GM04503 (cell line): ENCODE results near the gene FKBP5.

Experiments used
- DNase-seq: peaks from one replicate; pipeline ENCODE4 v3.0.0-alpha.2; 2012; ENCODE audit warnings: low read depth

Gene FKBP5

GRCh38 chr6:35663447-35664235 lies 25.1 kb downstream of the FKBP5 start:
- no peak for DNase-seq

GRCh38 chr6:35662999-35663398 lies 25.7 kb downstream of the FKBP5 start:
- DNase-seq = no peak

DNA sequence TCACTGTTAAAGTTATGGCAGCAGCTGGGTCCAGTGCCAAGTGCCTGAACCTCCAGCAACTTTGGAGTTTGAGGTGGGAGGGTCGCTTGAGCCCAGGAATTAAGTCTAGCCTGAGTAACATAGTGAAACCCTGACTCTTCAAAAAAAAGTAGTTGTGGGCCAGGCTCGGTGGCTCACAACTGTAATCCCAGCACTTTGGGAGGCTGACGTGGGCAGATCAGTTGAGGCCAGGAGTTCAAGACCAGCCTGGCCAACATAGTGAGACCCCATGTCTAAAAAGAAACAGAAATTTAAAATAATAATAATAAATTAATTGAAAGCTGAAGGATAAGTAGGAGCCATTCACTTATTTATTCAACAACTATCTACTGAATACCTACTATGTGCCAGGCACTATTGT lies 33.8 kb downstream of the FKBP5 start:
- DNase-seq = no peak

GRCh38 chr6:35651244-35651643 lies 37.5 kb downstream of the FKBP5 start:
- DNase-seq = no peak

GRCh38 chr6:35650015-35650414 lies 38.7 kb downstream of the FKBP5 start:
- no peak for DNase-seq

DNA sequence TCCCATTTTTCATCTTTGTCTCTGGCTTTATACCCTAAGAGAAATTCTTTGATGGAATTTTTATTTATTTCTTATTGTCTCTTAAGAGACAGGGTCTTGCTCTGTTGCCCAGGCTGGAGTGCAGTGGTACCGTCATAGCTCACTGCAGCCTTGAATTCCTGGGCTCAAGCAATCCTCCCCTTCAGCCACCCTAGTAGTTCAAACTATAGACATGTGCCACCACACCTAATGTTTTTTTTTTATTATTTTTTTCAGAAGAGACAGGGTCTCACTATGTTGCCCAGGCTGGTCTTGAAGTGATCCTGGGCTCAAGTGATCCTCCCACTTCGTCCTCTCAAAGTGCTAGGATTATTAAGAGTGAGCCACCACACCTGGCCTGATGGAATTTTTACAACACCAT lies 40.5 kb downstream of the FKBP5 start:
- DNase-seq = no peak

- DNase-seq = no peak
Measured at GRCh38 chr6:35647400-35647799, 41.3 kb downstream of the FKBP5 start.

- DNase-seq = no peak
Measured at GRCh38 chr6:35643162-35643535, 45.6 kb downstream of the FKBP5 start.

DNA sequence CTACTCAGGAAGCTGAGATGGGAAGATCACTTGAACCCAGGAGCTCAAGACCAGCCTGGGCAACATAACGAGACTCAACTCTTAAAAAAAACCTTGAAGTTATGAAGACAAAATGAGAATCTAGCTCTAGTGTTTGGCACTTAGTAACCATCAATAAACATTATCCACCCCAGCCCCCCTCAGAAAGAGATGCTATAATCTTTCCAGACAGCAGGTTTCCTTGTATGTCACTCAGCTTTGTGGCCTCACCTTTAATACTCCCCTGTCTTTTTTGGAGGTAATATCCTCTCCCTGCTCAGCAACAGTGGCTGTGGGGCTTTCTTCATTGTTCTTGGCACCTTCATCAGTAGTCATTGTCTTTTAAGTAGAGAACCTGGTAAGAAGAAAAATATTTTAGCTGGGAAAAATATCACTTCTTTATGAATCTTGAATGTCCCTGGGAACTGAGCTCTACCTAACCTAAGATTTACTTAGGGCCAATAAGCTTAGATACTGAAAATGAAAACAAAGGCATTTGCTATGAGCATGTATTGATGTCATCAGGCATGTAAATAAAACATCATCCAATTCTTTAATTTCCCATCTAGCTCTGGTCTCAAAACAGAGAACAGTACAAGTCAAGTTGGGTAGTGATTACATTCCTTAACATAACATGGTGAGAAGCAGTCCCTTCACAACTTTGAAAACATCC lies 46.1 kb downstream of the FKBP5 start:
- DNase-seq = no peak

DNA sequence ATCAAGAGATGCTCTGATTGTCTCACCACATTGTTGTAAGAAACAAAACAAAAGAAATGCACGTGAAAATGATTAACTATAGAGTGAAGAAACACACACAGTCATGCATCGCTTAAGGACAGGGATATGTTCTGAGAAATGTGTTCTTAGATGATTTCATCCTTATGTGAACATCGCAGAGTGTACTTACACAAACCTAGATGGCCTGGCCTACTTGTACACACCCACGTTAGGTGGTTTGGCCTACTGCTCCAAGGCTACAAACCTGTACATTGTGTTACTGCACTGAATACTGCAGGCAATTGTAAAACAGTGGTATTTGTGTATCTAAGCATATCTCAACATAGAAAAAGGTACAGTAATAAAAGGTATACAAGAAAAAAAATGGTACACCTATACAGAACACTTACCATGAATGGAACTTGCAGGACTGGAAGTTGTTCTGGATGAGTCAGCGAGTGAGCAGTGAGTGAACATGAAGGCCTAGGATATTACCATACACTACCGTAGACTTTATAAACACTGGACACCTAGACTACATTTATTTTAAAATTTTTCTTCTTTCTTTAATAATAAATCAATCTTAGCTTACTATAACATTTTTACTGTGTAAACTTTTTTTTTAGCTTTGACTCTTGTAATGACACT lies 48.6 kb downstream of the FKBP5 start:
- no peak for DNase-seq

GRCh38 chr6:35638679-35639078 lies 50.0 kb downstream of the FKBP5 start:
- no peak for DNase-seq

DNA sequence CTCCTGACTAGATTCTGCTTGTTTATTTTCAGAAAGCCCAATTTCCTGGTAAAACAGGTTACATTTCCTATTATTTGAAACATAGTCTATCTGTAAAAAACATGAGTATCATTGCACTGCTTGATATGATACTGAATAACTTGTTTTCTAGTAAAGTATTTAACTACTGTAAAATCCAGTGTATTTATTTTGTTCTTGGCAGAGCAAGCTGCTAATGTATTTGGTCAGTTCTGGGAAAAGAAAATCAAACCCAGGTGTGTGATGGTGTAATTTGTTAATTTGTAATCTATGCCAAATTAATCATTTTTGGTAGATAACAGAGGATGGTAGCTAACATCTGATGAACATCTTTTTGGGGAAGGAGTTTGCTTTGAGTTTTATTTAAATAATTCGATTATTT lies 50.8 kb downstream of the FKBP5 start:
- DNase-seq = no peak

DNA sequence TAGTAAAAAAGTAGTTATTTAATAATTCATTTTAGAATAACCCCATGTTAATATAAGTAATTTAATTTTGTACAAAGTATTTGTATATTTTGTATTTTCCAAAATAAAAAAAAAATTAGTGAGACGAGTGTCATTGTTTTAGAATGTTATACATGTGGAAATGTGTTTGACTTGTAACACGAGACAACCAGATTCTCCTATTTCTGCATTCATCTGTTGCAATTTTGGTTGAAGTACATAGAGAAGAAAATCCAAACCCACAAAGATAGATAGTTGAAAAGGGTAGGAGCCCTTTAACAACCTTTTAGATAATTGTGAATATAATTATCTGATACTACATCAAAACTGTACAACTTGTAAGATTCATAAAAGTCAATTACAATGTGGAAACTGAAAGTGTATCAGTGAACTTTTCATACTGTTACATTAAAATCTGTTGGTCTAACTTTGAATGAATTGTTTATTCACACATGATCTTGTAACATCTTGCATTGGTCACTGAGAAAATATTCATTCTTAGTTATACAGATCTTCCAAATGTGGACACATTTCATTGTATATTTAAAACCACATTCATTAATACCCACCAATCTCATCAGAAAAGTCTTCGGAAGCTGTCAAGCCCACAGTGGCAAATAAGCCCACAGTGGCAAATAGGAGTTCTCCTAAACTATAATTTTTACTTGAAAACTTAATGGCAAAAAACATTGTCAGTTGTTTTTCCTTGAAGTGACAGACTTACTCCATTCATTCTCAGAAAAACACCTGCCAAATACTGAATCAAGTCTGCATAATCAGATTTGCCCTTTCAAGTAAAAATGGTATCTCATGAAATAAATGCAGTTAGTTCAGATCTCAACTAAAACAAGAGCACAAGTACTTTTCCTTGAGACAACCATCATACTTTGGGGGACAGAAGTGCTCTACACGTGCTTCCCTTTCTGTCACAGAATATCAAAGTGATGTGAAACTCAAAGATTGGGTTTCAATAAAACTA lies 52.8 kb downstream of the FKBP5 start:
- no peak for DNase-seq

GRCh38 chr6:35634316-35634715 lies 54.4 kb downstream of the FKBP5 start:
- no peak for DNase-seq

DNA sequence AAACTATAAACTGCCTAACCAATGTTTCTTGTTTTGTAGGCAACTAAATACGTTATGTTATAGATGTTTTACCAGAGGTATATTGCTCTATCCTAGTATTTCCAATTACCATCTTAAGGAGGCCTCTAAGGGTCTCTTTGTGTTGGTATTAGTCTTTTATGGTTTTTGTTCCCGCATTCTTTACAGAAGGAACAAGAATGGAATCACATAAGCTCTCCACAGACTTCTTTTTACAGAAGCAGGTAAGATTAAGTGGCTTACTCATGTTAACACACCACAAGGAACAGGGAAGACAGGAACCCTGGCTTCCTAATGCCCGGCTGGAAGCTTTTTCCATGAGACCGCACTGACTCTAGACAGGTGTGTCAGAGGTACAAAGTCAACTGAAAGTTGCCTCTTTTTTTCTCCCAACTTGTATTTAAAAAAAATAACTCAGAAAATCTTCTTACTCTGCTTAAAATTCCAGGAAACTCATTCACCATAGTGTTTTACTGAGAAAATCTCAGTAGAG lies 55.1 kb downstream of the FKBP5 start:
- DNase-seq = no peak

DNA sequence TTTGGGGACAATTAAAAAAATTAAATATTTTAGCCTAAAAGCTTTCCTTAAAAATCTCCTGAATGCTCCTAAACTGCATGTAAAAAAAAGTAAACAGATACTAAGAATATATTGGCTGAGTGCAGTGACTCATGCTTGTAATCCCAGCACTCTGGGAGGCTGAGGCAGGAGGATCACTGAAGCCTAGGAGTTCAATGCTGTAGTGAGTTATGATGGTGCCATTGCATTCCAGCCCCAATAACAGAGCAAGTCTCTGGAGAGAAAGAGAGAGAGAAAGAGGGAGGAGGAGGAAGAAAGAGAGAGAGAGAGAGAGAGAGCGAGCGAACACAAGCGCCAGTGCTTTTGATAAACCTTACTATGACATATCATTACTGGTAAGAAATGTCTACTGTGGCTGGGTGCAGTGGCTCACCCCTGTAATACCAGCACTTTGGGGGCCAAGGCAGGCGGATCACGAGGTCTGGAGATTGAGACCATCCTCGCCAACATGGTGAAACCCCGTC lies 58.8 kb downstream of the FKBP5 start:
- no peak for DNase-seq

DNA sequence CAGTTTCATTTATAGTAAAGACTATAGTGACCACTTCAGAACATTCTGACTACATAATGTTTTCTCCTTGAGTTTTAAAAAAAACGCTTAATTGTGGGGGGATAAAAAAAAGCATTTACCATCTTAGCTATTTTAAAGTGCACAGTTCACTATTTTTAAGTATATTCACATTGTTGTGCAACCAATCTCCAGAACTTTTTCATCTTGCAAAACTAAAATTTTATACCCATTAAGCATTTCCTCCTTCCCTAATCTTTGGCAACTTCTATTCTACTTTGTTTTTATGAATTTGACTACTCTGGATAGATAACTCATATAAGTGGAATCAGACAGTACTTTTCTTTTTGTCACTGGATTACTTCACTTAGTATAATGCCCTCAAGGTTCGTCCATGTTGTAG lies 62.3 kb downstream of the FKBP5 start:
- DNase-seq = no peak

GRCh38 chr6:35624341-35625070 lies 64.2 kb downstream of the FKBP5 start:
- no peak for DNase-seq

- DNase-seq = no peak
Measured at GRCh38 chr6:35622283-35622682, 66.4 kb downstream of the FKBP5 start.

DNA sequence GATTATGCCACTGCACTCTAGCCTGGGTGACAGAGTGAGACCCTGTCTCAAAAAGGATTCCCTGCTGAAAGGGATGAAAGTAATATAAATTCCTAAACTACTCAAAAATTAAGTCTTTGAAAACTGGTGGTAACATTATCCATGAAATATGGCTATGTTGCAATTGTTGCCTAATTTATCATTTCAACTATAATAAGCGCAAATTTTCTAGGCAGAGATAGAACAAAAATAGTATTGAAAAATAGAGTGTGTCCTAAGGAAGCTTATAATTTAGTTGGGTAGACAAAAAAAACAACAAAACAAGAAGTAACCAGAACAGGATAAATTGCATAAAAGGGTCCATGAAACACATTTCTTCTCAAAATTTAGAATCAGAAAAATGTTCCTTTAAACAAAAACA lies 68.0 kb downstream of the FKBP5 start:
- no peak for DNase-seq

- DNase-seq = no peak
Measured at GRCh38 chr6:35613762-35614161, 75.0 kb downstream of the FKBP5 start.
